HEK293 (cell line): ENCODE measurements around the gene ODAD4.
A peak's percentile ranks its signal among the peaks of the same experiment; 100 is the strongest.

Source experiments
- CTCF ChIA-PET: fragments of 350-600 bp; formaldehyde crosslinking; extraction: SDS; loops from one replicate; lab custom pipeline; 2021; ENCODE audit warnings: antibody characterized with exemption; lab: Yijun Ruan, JAX
- POLR2A ChIA-PET: fragments of 300-600 bp; formaldehyde crosslinking; extraction: SDS; loops from one replicate; lab custom pipeline; 2020; ENCODE audit warnings: antibody characterized with exemption, inconsistent platforms; lab: Yijun Ruan, JAX
- H3K27ac ChIP-seq: fragments of 200-500 bp; sonication (Bioruptor generic); 2 replicates; pipeline ENCODE4 v1.5.1; 2014; ENCODE audit warnings: low read depth, low read length, control low read depth, inconsistent platforms; ENCODE audit errors: extremely low read depth
- H3K36me3 ChIP-seq, 2 experiments: fragments of 200-500 bp in 1 of 2; sonication (Bioruptor generic) in 1 of 2; 1 replicate in 1 of 2; 2 replicates in 1 of 2; pipeline ENCODE4 v1.5.1; 2014 to 2017; ENCODE audit warnings: inconsistent platforms in 2 of 2, low read length in 2 of 2; ENCODE audit not compliant: control insufficient read depth in 2 of 2, insufficient read depth in 1 of 2
- H3K4me1 ChIP-seq: fragments of 200-500 bp; sonication (Bioruptor generic); 2 replicates; pipeline ENCODE4 v1.5.1; 2014; ENCODE audit warnings: mild to moderate bottlenecking, low read length, inconsistent platforms; ENCODE audit not compliant: control insufficient read depth, insufficient read depth
- H3K4me3 ChIP-seq: 2 replicates; pipeline ENCODE4 v1.5.1; 2011; ENCODE audit warnings: low read depth, mild to moderate bottlenecking, control low read depth, low read length, moderate library complexity
- H3K9me3 ChIP-seq: fragments of 200-500 bp; sonication (Bioruptor generic); 2 replicates; pipeline ENCODE4 v1.5.1; 2014; ENCODE audit warnings: low read depth, low read length, inconsistent platforms; ENCODE audit not compliant: control insufficient read depth, insufficient read depth
- AEBP2 ChIP-seq: fragments of 450-650 bp; formaldehyde crosslinking; IDR thresholded peaks from 2 replicates; pipeline ENCODE4 v1.5.1; 2016; ENCODE audit warnings: missing biosample characterization, missing genetic modification characterization, borderline replicate concordance
- HIC1 ChIP-seq: fragments of 450-650 bp; formaldehyde crosslinking; IDR thresholded peaks from 2 replicates; pipeline ENCODE4 v1.5.1; 2016; ENCODE audit warnings: missing biosample characterization, missing genetic modification characterization
- KLF17 ChIP-seq: fragments of 450-650 bp; formaldehyde crosslinking; IDR thresholded peaks from 2 replicates; pipeline ENCODE4 v1.5.1; 2016; ENCODE audit warnings: missing biosample characterization, missing genetic modification characterization
- REST ChIP-seq: fragments of 450-650 bp; formaldehyde crosslinking; IDR thresholded peaks from 2 replicates; pipeline ENCODE4 v1.5.1; 2016; ENCODE audit warnings: missing biosample characterization, missing genetic modification characterization
- ZBTB10 ChIP-seq: fragments of 450-650 bp; formaldehyde crosslinking; IDR thresholded peaks from 2 replicates; pipeline ENCODE4 v1.5.1; 2016; ENCODE audit warnings: missing biosample characterization, missing genetic modification characterization
- ZBTB44 ChIP-seq: fragments of 450-650 bp; IDR thresholded peaks from 2 replicates; pipeline ENCODE4 v1.5.1; 2018; ENCODE audit warnings: missing biosample characterization, mild to moderate bottlenecking, missing genetic modification characterization
- ZNF335 ChIP-seq: fragments of 450-650 bp; formaldehyde crosslinking; conservative IDR thresholded peaks from 2 replicates; pipeline ENCODE4 v1.5.1; 2016; ENCODE audit warnings: missing biosample characterization, missing genetic modification characterization
- ZNF423 ChIP-seq: fragments of 450-650 bp; formaldehyde crosslinking; IDR thresholded peaks from 2 replicates; pipeline ENCODE4 v1.5.1; 2016; ENCODE audit warnings: missing biosample characterization, missing genetic modification characterization
- ZNF501 ChIP-seq: fragments of 450-650 bp; formaldehyde crosslinking; IDR thresholded peaks from 2 replicates; pipeline ENCODE4 v1.5.1; 2016; ENCODE audit warnings: missing biosample characterization, missing genetic modification characterization
- ZNF561 ChIP-seq: fragments of 450-650 bp; IDR thresholded peaks from 2 replicates; pipeline ENCODE4 v1.5.1; 2018; ENCODE audit warnings: missing biosample characterization, missing genetic modification characterization, borderline replicate concordance
- ZNF664 ChIP-seq: fragments of 450-650 bp; formaldehyde crosslinking; IDR thresholded peaks from 2 replicates; pipeline ENCODE4 v1.5.1; 2016; ENCODE audit warnings: missing biosample characterization, missing genetic modification characterization
- ZNF777 ChIP-seq: fragments of 450-650 bp; formaldehyde crosslinking; IDR thresholded peaks from 2 replicates; pipeline ENCODE4 v1.5.1; 2017; ENCODE audit warnings: missing biosample characterization, missing genetic modification characterization, borderline replicate concordance

Gene ODAD4

GRCh38 chr17:41909088-41909487 lies 21.3 kb upstream of the ODAD4 start (continued):
- TF ChIP-seq AEBP2: no peak
- TF ChIP-seq ZNF501 (tag by site-specific recombination): no peak
- TF ChIP-seq ZNF561 (tag by site-specific recombination): no peak
- TF ChIP-seq, all 188 proteins: peak for 0

- Histone ChIP-seq H3K27ac (no peak overlapping the region), H3K4me1 (peaks cover 5% of the 10 kb centered on the region; the same call in 1 of the 2 replicates), H3K4me3 (no peak overlapping the region), H3K36me3 (peaks cover 38 to 89% of the 10 kb centered on the region in 2 experiments), H3K9me3 (no peaks in the 10 kb centered on the region)
- no peak for TF ChIP-seq REST (tag by site-specific recombination)
- peak; percentile 81 for TF ChIP-seq KLF17 (tag by site-specific recombination)
- POLR2A ChIA-PET: interaction anchor here (4.6 kb wide), 1 partner anchor 7 kb away, joined by 26 read pairs; the partner anchor contains the start of gene ACLY
- CTCF ChIA-PET: interaction anchor here (0.7 to 1.4 kb wide), 5 partner anchors 18 to 1035 kb away, joined by 3 to 4 read pairs (median 4); no protein-coding TSS in a partner anchor
Measured at GRCh38 chr17:41910701-41911391, 19.6 kb upstream of the ODAD4 start.

GRCh38 chr17:41912925-41913324 lies 17.5 kb upstream of the ODAD4 start:
- no peak overlapping the region for H3K4me3 ChIP-seq
- CTCF ChIA-PET: interaction anchor here (0.5 to 1.0 kb wide), 9 partner anchors 13 to 395 kb away, joined by 3 to 6 read pairs (median 3); no protein-coding TSS in a partner anchor
- POLR2A ChIA-PET: interaction anchor here (1.0 kb wide), 1 partner anchor 19 kb away, joined by 3 read pairs; no protein-coding TSS in a partner anchor
- TF ChIP-seq ZNF335 (tag by site-specific recombination) (no peak), ZNF664 (tag by site-specific recombination) (0 out of 2 replicates have a peak, but pooled peaks have one; percentile 62), ZNF423 (no peak)
- H3K4me1 ChIP-seq: peaks cover 13% of the 10 kb centered on the region
- H3K27ac ChIP-seq: no peak overlapping the region
- no peaks in the 10 kb centered on the region for H3K9me3 ChIP-seq
- H3K36me3 ChIP-seq: peaks cover 29 to 68% of the 10 kb centered on the region in 2 experiments

GRCh38 chr17:41913798-41914197 lies 16.6 kb upstream of the ODAD4 start:
- POLR2A ChIA-PET: interaction anchor here (0.8 to 1.2 kb wide), 2 partner anchors 17 to 52 kb away, joined by 3 to 4 read pairs; partner anchors contain the start of gene ODAD4
- Histone ChIP-seq H3K9me3 (no peaks in the 10 kb centered on the region), H3K27ac (no peak overlapping the region), H3K4me1 (peaks cover 13% of the 10 kb centered on the region), H3K4me3 (no peak overlapping the region), H3K36me3 (peaks cover 25 to 59% of the 10 kb centered on the region in 2 experiments)
- no peak for TF ChIP-seq ZBTB44 (tag by site-specific recombination)
- no peak for TF ChIP-seq HIC1 (tag by site-specific recombination)
- TF ChIP-seq ZNF777 (tag by site-specific recombination): no peak
- no peak for TF ChIP-seq ZBTB10 (tag by site-specific recombination)
- no peak for TF ChIP-seq ZNF423
- CTCF ChIA-PET: interaction anchor here (0.6 to 1.2 kb wide), 9 partner anchors 19 to 526 kb away, joined by 3 to 6 read pairs (median 3); no protein-coding TSS in a partner anchor
